ENCODE data around the gene CAMK1D. TPM values are rescaled to one million over a fixed set of nuclear protein-coding genes. Genes with fewer than 3 reads are reported as not detected.
A peak's percentile ranks its signal among the peaks of the same experiment; 100 is the strongest.

The CAMK1D gene
- total RNA-seq, 2 donors from 2014 or later = 4.5 to 7.8 TPM

- Histone ChIP-seq H3K27me3 (ENCODE audit: control insufficient read depth, insufficient read depth, low read length, poor library complexity, severe bottlenecking) (peaks cover 40% of the 10 kb centered on the region), H3K9ac (ENCODE audit: extremely low read depth, low read length, poor library complexity, severe bottlenecking) (peak overlapping the region; percentile 47), H3K27ac (ENCODE audit: low read depth, low read length) (no peak overlapping the region), H3K9me3 (ENCODE audit: control insufficient read depth, low read length) (no peaks in the 10 kb centered on the region), H3K36me3 (ENCODE audit: control insufficient read depth, insufficient read depth, low read length) (no peaks in the 10 kb centered on the region), H3K4me3 (ENCODE audit: low read length) (peak overlapping the region; percentile 88), H3K4me1 (ENCODE audit: control insufficient read depth, insufficient read depth, low read length) (peaks cover 2% of the 10 kb centered on the region)
- peak overlapping the region; percentile 87 for H3K27ac Mint-ChIP-seq
- peak overlapping the region; percentile 87 for H3K4me3 Mint-ChIP-seq
- WGBS, 2 experiments (ENCODE audit: insufficient coverage in 1 of 2, insufficient read length in 1 of 2) = 0 to 1% methylated on average over 15 to 47 of the region's 47 CpGs
- H3K4me1 Mint-ChIP-seq = peaks cover 22% of the 10 kb centered on the region
- H3K27me3 Mint-ChIP-seq (ENCODE audit: insufficient read depth) = peaks cover 58% of the 10 kb centered on the region
- peak; percentile 78 for DNase-seq
- peak; percentile 34 for TF ChIP-seq CTCF (conservative IDR thresholded peaks at IDR 0.05)
- no peaks in the 10 kb centered on the region for H3K9me3 Mint-ChIP-seq
- no peaks in the 10 kb centered on the region for H3K36me3 Mint-ChIP-seq (ENCODE audit: low read depth)
Measured at GRCh38 chr10:12350167-12350872, 973 bp downstream of the CAMK1D start.

- H3K27me3 Mint-ChIP-seq (ENCODE audit: insufficient read depth) = peaks cover 63% of the 10 kb centered on the region
- no peaks in the 10 kb centered on the region for H3K36me3 ChIP-seq (ENCODE audit: control insufficient read depth, insufficient read depth, low read length)
- WGBS, 2 experiments (ENCODE audit: insufficient coverage in 1 of 2, insufficient read length in 1 of 2) = 0 to 16% methylated on average over 2 to 9 of the region's 9 CpGs
- no peak overlapping the region for H3K9ac ChIP-seq (ENCODE audit: extremely low read depth, low read length, poor library complexity, severe bottlenecking)
- no peak for TF ChIP-seq CTCF (conservative IDR thresholded peaks at IDR 0.05)
- no peaks in the 10 kb centered on the region for H3K36me3 Mint-ChIP-seq (ENCODE audit: low read depth)
- H3K27ac ChIP-seq (ENCODE audit: low read depth, low read length) = no peak overlapping the region
- H3K27ac Mint-ChIP-seq = no peak overlapping the region
- no peaks in the 10 kb centered on the region for H3K9me3 Mint-ChIP-seq
- H3K4me1 Mint-ChIP-seq = peaks cover 25% of the 10 kb centered on the region
- H3K27me3 ChIP-seq (ENCODE audit: control insufficient read depth, insufficient read depth, low read length, poor library complexity, severe bottlenecking) = peaks cover 45% of the 10 kb centered on the region
- peak; percentile 57 for DNase-seq
- H3K9me3 ChIP-seq (ENCODE audit: control insufficient read depth, low read length) = no peaks in the 10 kb centered on the region
- H3K4me3 ChIP-seq (ENCODE audit: low read length) = peak overlapping the region; percentile 88
- peak overlapping the region; percentile 87 for H3K4me3 Mint-ChIP-seq
- peaks cover 2% of the 10 kb centered on the region for H3K4me1 ChIP-seq (ENCODE audit: control insufficient read depth, insufficient read depth, low read length)
Measured at GRCh38 chr10:12350925-12351324, 1.6 kb downstream of the CAMK1D start.

GRCh38 chr10:12351447-12351846 is 2.1 kb downstream of the CAMK1D start:
- Mint-ChIP-seq H3K36me3 (ENCODE audit: low read depth) (no peaks in the 10 kb centered on the region), H3K27me3 (ENCODE audit: insufficient read depth) (peaks cover 64% of the 10 kb centered on the region), H3K27ac (no peak overlapping the region), H3K4me3 (peak overlapping the region; percentile 87), H3K9me3 (no peaks in the 10 kb centered on the region), H3K4me1 (peaks cover 28% of the 10 kb centered on the region)
- DNase-seq = peak; percentile 50
- H3K9ac ChIP-seq (ENCODE audit: extremely low read depth, low read length, poor library complexity, severe bottlenecking) = no peak overlapping the region
- peaks cover 2% of the 10 kb centered on the region for H3K4me1 ChIP-seq (ENCODE audit: control insufficient read depth, insufficient read depth, low read length)
- H3K36me3 ChIP-seq (ENCODE audit: control insufficient read depth, insufficient read depth, low read length) = no peaks in the 10 kb centered on the region
- 75 to 88% methylated on average over 3 to 8 of the region's 8 CpGs for WGBS, 2 experiments (ENCODE audit: insufficient coverage in 1 of 2, insufficient read length in 1 of 2)
- no peaks in the 10 kb centered on the region for H3K9me3 ChIP-seq (ENCODE audit: control insufficient read depth, low read length)
- H3K27ac ChIP-seq (ENCODE audit: low read depth, low read length) = no peak overlapping the region
- TF ChIP-seq CTCF (conservative IDR thresholded peaks at IDR 0.05) = no peak
- H3K27me3 ChIP-seq (ENCODE audit: control insufficient read depth, insufficient read depth, low read length, poor library complexity, severe bottlenecking) = peaks cover 40% of the 10 kb centered on the region
- H3K4me3 ChIP-seq (ENCODE audit: low read length) = peak overlapping the region; percentile 88

All from endodermal cell (in vitro differentiated cells).